Adrenal gland (tissue), 5 donors: ENCODE data around the gene SYT1.

ENCODE experiments used
- POLR2A ChIP-seq, 2 donors: fragments of 450-650 bp; IDR thresholded peaks; one replicate each; pipeline ENCODE4 v1.6.1; 2017; ENCODE audit warnings: antibody characterized with exemption in 2 of 2, mild to moderate bottlenecking in 2 of 2, moderate library complexity in 1 of 2
- TF ChIP-seq, protein P1 (sequence below), 6 experiments: fragments of 450-650 bp in 4 of 6; fragments of 200-600 bp in 2 of 6; sonication (generic) in 1 of 6; IDR thresholded peaks; 1 replicate in 5 of 6; 2 replicates in 1 of 6; pipeline versions ENCODE4 v1.5.1 to v1.8.0; 2016 to 2021; ENCODE audit warnings: antibody characterized with exemption in 6 of 6, mild to moderate bottlenecking in 2 of 6, moderate library complexity in 1 of 6
- donor health status: DM: no; HTN: no; CAD: no.

DNA sequence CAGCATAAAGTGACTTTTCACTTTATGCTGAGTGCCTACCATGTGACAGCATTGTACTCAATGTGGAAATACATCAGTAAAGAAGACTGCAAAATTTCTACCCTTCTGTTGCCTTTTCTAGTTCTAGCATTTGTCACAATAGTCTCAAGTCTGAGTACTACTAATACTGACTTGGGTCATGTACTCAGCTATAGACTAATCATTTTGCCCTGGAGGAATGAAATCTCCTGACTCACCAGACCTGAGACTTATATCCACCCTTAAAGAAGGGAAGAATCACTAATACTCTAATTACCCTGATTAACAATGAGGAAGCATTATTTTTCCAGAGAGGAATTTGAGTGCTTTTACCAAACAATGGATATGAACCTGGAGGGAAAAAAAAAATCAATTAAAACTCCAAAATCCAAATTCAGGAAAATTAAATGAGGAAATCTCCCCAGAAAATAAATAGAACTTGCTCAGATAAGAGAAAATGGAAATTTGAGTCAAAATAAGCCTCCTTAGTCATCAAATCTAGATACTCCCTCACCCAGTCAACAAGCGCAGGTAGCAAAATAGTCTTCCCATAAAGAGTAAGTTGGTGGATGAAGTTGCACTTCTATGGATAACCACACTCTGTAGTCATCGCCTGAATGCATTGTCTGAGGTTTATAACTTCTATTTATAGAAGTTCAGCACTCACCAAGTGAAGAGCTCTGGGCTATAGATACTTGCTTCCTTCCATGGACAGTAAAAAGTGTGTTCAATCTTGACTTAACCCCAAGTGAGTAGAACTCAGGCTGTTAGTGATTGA, 386.6 kb downstream of the SYT1 start:
- no peak for TF ChIP-seq POLR2A (IDR thresholded peaks at IDR 0.05)
- TF ChIP-seq, protein P1, sequence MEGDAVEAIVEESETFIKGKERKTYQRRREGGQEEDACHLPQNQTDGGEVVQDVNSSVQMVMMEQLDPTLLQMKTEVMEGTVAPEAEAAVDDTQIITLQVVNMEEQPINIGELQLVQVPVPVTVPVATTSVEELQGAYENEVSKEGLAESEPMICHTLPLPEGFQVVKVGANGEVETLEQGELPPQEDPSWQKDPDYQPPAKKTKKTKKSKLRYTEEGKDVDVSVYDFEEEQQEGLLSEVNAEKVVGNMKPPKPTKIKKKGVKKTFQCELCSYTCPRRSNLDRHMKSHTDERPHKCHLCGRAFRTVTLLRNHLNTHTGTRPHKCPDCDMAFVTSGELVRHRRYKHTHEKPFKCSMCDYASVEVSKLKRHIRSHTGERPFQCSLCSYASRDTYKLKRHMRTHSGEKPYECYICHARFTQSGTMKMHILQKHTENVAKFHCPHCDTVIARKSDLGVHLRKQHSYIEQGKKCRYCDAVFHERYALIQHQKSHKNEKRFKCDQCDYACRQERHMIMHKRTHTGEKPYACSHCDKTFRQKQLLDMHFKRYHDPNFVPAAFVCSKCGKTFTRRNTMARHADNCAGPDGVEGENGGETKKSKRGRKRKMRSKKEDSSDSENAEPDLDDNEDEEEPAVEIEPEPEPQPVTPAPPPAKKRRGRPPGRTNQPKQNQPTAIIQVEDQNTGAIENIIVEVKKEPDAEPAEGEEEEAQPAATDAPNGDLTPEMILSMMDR (IDR thresholded peaks at IDR 0.05): no peak
